HCT116 (cell line): Measurements from ENCODE around the gene BABAM2. TPM values are rescaled to one million over a fixed set of nuclear protein-coding genes. Genes with fewer than 3 reads are reported as not detected.

Experiments
- ATAC-seq: fragments of 200-7000 bp; cut with Tn5 transposase; 2 replicates; pipeline ENCODE4 v1.9.1; 2020; ENCODE audit warnings: mild to moderate bottlenecking, moderate library complexity
- BruUV-seq: library from RNA; stranded (reverse); fragments of 400-500 nt; replicated peaks from 2 replicates; lab custom pipeline; 2021; lab: Mats Ljungman, UMichigan
- CTCF ChIA-PET: fragments of 300-600 bp; sonication (Branson Sonifier 250); formaldehyde crosslinking; loops from one replicate; lab custom pipeline; 2021; ENCODE audit warnings: antibody characterized with exemption; lab: Charles Lee
- POLR2A ChIA-PET: fragments of 300-600, 350-600 bp; sonication (Branson Sonifier 250); formaldehyde crosslinking; loops from one replicate; lab custom pipeline; 2021; ENCODE audit warnings: antibody characterized with exemption; lab: Charles Lee
- RAD21 ChIA-PET, 2 experiments: fragments of 300-600 bp; sonication (Branson Sonifier 250); formaldehyde crosslinking; loops; one replicate each; lab custom pipeline; 2023; ENCODE audit warnings: low total read pairs in 2 of 2; ENCODE audit not compliant: uncharacterized antibody in 2 of 2, unreplicated experiment in 2 of 2, low non-redundant PET in 1 of 2; lab: Charles Lee
- DNase-seq: peaks from one replicate; pipeline ENCODE4 v3.0.0-alpha.2; 2010; ENCODE audit warnings: low read depth, low spot score
- H2AFZ ChIP-seq: fragments of 200-600 bp; shearing (Covaris generic), sonication (generic); 2 replicates; pipeline ENCODE4 v1.6.1; 2017; ENCODE audit warnings: low read depth, mixed run types, mixed read lengths, antibody characterized with exemption, low read length; ENCODE audit not compliant: poor library complexity, severe bottlenecking
- H3K27ac ChIP-seq: 2 replicates; pipeline ENCODE4 v1.5.1; 2012; ENCODE audit warnings: low read depth, low read length
- H3K27me3 ChIP-seq: fragments of 200-600 bp; sonication (generic); 2 replicates; pipeline ENCODE4 v1.6.1; 2016; ENCODE audit warnings: mixed run types, low read length, mixed read lengths; ENCODE audit not compliant: insufficient read depth
- H3K36me3 ChIP-seq, 2 experiments: fragments of 200-500 bp in 1 of 2; fragments of 200-600 bp in 1 of 2; sonication (Bioruptor generic) in 1 of 2; sonication (generic) in 1 of 2; 2 replicates each; pipeline versions ENCODE4 v1.5.1 to v1.6.1; 2014 to 2016; ENCODE audit warnings: low read length in 2 of 2, inconsistent platforms in 1 of 2, mixed read lengths in 1 of 2, mixed run types in 1 of 2; ENCODE audit not compliant: insufficient read depth in 2 of 2, control insufficient read depth in 1 of 2
- H3K4me1 ChIP-seq, 2 experiments: fragments of 200-600 bp in 1 of 2; sonication (generic) in 1 of 2; 2 replicates each; pipeline versions ENCODE4 v1.5.1 to v1.6.1; 2012 to 2017; ENCODE audit warnings: low read length in 2 of 2, inconsistent platforms in 1 of 2, mild to moderate bottlenecking in 1 of 2, mixed read lengths in 1 of 2, mixed run types in 1 of 2, moderate library complexity in 1 of 2; ENCODE audit not compliant: insufficient read depth in 2 of 2, control insufficient read depth in 1 of 2
- H3K4me2 ChIP-seq: fragments of 200-600 bp; sonication (generic); 2 replicates; pipeline ENCODE4 v1.6.1; 2017; ENCODE audit warnings: mixed run types, low read length, mixed read lengths
- H3K4me3 ChIP-seq, 2 experiments: fragments of 200-600 bp in 1 of 2; sonication (generic) in 1 of 2; replicated peaks in 1 of 2; 2 replicates each; pipeline ENCODE4 v1.5.1; 2011 to 2016; ENCODE audit warnings: low read length in 2 of 2, control low read depth in 1 of 2, low read depth in 1 of 2, mild to moderate bottlenecking in 1 of 2, mixed read lengths in 1 of 2, mixed run types in 1 of 2
- H3K79me2 ChIP-seq: fragments of 200-600 bp; sonication (generic); 2 replicates; pipeline ENCODE4 v1.6.1; 2017; ENCODE audit warnings: mild to moderate bottlenecking, mixed run types, low read length, moderate library complexity, mixed read lengths; ENCODE audit not compliant: insufficient read depth
- H3K9ac ChIP-seq: fragments of 200-600 bp; sonication (generic); 2 replicates; pipeline ENCODE4 v1.6.1; 2016; ENCODE audit warnings: low read length, mixed read lengths
- H3K9me2 ChIP-seq: fragments of 200-600 bp; sonication (generic), shearing (Covaris generic); 2 replicates; pipeline ENCODE4 v1.6.1; 2017; ENCODE audit warnings: mixed run types, mild to moderate bottlenecking, moderate library complexity; ENCODE audit not compliant: insufficient read depth
- H3K9me3 ChIP-seq, 2 experiments: fragments of 200-500 bp in 1 of 2; fragments of 200-600 bp in 1 of 2; sonication (Bioruptor generic) in 1 of 2; sonication (generic) in 1 of 2; 2 replicates each; pipeline ENCODE4 v1.6.1; 2014 to 2017; ENCODE audit warnings: low read length in 2 of 2, mixed read lengths in 2 of 2, inconsistent platforms in 1 of 2, low read depth in 1 of 2, mild to moderate bottlenecking in 1 of 2, mixed run types in 1 of 2, moderate library complexity in 1 of 2; ENCODE audit not compliant: control insufficient read depth in 1 of 2, insufficient read depth in 1 of 2
- H4K20me1 ChIP-seq: fragments of 200-600 bp; sonication (generic), shearing (Covaris generic); 2 replicates; pipeline ENCODE4 v1.6.1; 2017; ENCODE audit warnings: mixed run types, mild to moderate bottlenecking, moderate library complexity; ENCODE audit not compliant: insufficient read depth
- CEBPB ChIP-seq: IDR thresholded peaks from 2 replicates; pipeline ENCODE4 v1.6.1; 2012; ENCODE audit warnings: low read depth
- CTCF ChIP-seq, 3 experiments: fragments of 200-600 bp in 1 of 3; sonication (generic) in 1 of 3; IDR thresholded peaks in 2 of 3; conservative IDR thresholded peaks in 1 of 3; 2 replicates each; pipeline ENCODE4 v1.5.1; 2012 to 2017; ENCODE audit warnings: low read depth in 2 of 3, low read length in 2 of 3, antibody characterized with exemption in 1 of 3, borderline replicate concordance in 1 of 3, control low read depth in 1 of 3, mild to moderate bottlenecking in 1 of 3, mixed read lengths in 1 of 3, mixed run types in 1 of 3, moderate library complexity in 1 of 3; ENCODE audit not compliant: insufficient read depth in 1 of 3
- ELF1 ChIP-seq: IDR thresholded peaks from 2 replicates; pipeline ENCODE4 v1.6.1; 2012; ENCODE audit warnings: low read depth, borderline replicate concordance
- EZH2phosphoT487 ChIP-seq: fragments of 200-600 bp; IDR thresholded peaks from 2 replicates; pipeline ENCODE4 v1.6.1; 2018; ENCODE audit warnings: antibody characterized with exemption, borderline replicate concordance
- MAX ChIP-seq: IDR thresholded peaks from 2 replicates; pipeline ENCODE4 v1.6.1; 2012
- RAD21 ChIP-seq: IDR thresholded peaks from 2 replicates; pipeline ENCODE4 v1.6.1; 2012; ENCODE audit warnings: low read depth, mild to moderate bottlenecking
- SIN3A ChIP-seq: IDR thresholded peaks from 2 replicates; pipeline ENCODE4 v1.6.1; 2012; ENCODE audit warnings: low read depth
- SP1 ChIP-seq: IDR thresholded peaks from 2 replicates; pipeline ENCODE4 v1.6.1; 2012; ENCODE audit warnings: low read depth
- SRF ChIP-seq: IDR thresholded peaks from 2 replicates; pipeline ENCODE4 v1.6.1; 2012; ENCODE audit warnings: low read depth
- TCF7L2 ChIP-seq: IDR thresholded peaks from 2 replicates; pipeline ENCODE4 v1.7.0; 2011; ENCODE audit warnings: borderline replicate concordance, inconsistent platforms; ENCODE audit not compliant: insufficient read depth, insufficient read length; ENCODE audit errors: extremely low read depth
- ZBTB33 ChIP-seq: IDR thresholded peaks from 2 replicates; pipeline ENCODE4 v1.6.1; 2011; ENCODE audit warnings: mild to moderate bottlenecking, low read length, moderate library complexity; ENCODE audit not compliant: insufficient replicate concordance; ENCODE audit errors: extremely low read depth
- intact Hi-C: fragments of 100-400 bp; cut with micrococcal nuclease; formaldehyde crosslinking; loops from 2 replicates; pipeline ENCODE4 v1.10.0; 2022
- total RNA-seq: library from RNA; stranded (reverse); gene quantifications from one replicate; pipeline ENCODE4 v1.2.1, GENCODE V29; 2021; ENCODE audit not compliant: unreplicated experiment
- TF ChIP-seq, protein P1 (sequence below): IDR thresholded peaks from 2 replicates; pipeline ENCODE4 v1.6.1; 2012

The BABAM2 gene
- total RNA-seq, 1 experiment from 2014 or later = 23.8 TPM

- Histone ChIP-seq H3K4me1 (peaks cover 4 to 12% of the 10 kb centered on the region in 2 experiments; a peak in 3 of 4 replicates), H3K4me3 (no peak overlapping the region), H2AFZ (no peak overlapping the region), H3K4me2 (no peak overlapping the region), H3K79me2 (no peaks in the 10 kb centered on the region), H3K9me3 (no peaks in the 10 kb centered on the region), H3K9me2 (no peaks in the 10 kb centered on the region), H3K36me3 (no peaks in the 10 kb centered on the region), H3K27ac (no peak overlapping the region), H4K20me1 (no peaks in the 10 kb centered on the region), H3K9ac (no peak overlapping the region), H3K27me3 (no peaks in the 10 kb centered on the region)
- no peak for ATAC-seq
- intact Hi-C loops = no loop called here
- ChIA-PET RAD21 (no interaction called here), POLR2A (no interaction called here), CTCF (interaction anchor here (0.6 kb wide), 1 partner anchor 1502 kb away, joined by 4 read pairs; no protein-coding TSS in a partner anchor)
- BruUV-seq = no TSS peak
- TF ChIP-seq SRF (no peak), CTCF (IDR thresholded peaks at IDR 0.05 in 2 of 3, conservative IDR thresholded peaks at IDR 0.05 in 1 of 3; ENCODE audit: borderline replicate concordance in 1 of 3, insufficient read depth in 1 of 3, low read depth in 2 of 3, low read length in 2 of 3) (no peak), ELF1 (no peak), RAD21 (no peak), TCF7L2 (no peak), EZH2phosphoT487 (no peak), SIN3A (no peak), CEBPB (no peak), SP1 (no peak), ZBTB33 (no peak), MAX (no peak)
- TF ChIP-seq, protein P1, sequence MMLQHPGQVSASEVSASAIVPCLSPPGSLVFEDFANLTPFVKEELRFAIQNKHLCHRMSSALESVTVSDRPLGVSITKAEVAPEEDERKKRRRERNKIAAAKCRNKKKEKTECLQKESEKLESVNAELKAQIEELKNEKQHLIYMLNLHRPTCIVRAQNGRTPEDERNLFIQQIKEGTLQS = no peak
- DNase-seq = no peak
These were observed 453.6 kb downstream of the BABAM2 start for GRCh38 chr2:28343971-28344715.
